ENCODE measurements around the gene TTYH1. TPM values are rescaled to one million over a fixed set of nuclear protein-coding genes. Genes with fewer than 3 reads are reported as not detected.

TTYH1 gene
- total and polyA plus RNA-seq, 2 of the 8 experiments (the other 6 are each of a cell fraction or from before 2014, with no cell fraction given): 26.7 to 46.5 TPM

DNA sequence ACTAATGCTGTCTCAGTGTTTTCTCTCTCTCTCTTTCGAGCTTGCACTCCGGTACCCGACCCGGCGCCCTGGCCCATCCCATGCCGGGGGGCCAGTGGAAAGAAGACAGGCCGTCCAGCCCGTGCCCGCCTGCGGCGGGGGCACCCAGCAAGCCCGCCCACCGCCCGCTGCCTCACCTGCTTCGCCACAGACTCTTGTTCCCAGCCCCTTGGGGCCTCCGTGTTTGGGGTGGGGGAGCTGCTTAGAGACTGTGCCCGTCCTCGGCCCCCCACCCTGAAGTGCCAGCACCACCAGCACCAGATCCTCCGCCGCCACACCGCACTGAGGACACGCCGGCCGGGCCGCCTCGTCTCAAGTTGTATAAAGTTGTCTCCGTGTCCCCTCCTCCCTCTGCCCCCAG lies 45.9 kb downstream of the TTYH1 start:
- 90% methylated on average over 12 of the region's 27 CpGs; no CpG with 5 or more reads in 1 of the 2 experiments for WGBS, 2 experiments (ENCODE audit: extremely low coverage in 1 of 2, insufficient coverage in 1 of 2, insufficient read length in 1 of 2, insufficient replicate concordance in 2 of 2, low coverage in 1 of 2, low lambda C conversion rate in 2 of 2, missing lambda C conversion rate in 1 of 2)
- no peak for DNase-seq (ENCODE audit: low read depth in 1 of 2, low spot score in 2 of 2)
- H2BK15ac ChIP-seq (ENCODE audit: low read length): no peak overlapping the region
- H2BK5ac ChIP-seq (ENCODE audit: low read depth, low read length): no peak overlapping the region
- H2AK5ac ChIP-seq (ENCODE audit: low read depth, low read length): no peak overlapping the region
- no peak overlapping the region for H3K4ac ChIP-seq (replicated peaks; ENCODE audit: insufficient read length, low read depth, low read length)
- FAIRE-seq: no peak
- peaks cover 4 to 37% of the 10 kb centered on the region in 2 experiments for H4K20me1 ChIP-seq (replicated peaks in 1 of 2; ENCODE audit: control insufficient read depth in 1 of 2, insufficient read depth in 2 of 2, low read length in 2 of 2)
- no peak overlapping the region for H4K8ac ChIP-seq (ENCODE audit: extremely low read depth, insufficient read depth, low read length)
- peaks cover 8% of the 10 kb centered on the region; the same call in 1 of the 2 replicates for H3K23me2 ChIP-seq (ENCODE audit: low read depth, low read length)
- H2BK12ac ChIP-seq (ENCODE audit: low read depth, low read length): no peak overlapping the region
- no peak overlapping the region for H3K9ac ChIP-seq (replicated peaks in 1 of 4; ENCODE audit: extremely low read depth in 1 of 4, low read depth in 3 of 4, low read length in 3 of 4)
- no peak overlapping the region for H3K27ac ChIP-seq (ENCODE audit: low read depth, low read length)
- H3K9me3 ChIP-seq (ENCODE audit: insufficient read depth in 2 of 2, low read depth in 1 of 2, low read length in 1 of 2): no peaks in the 10 kb centered on the region
- no peak overlapping the region for H3K18ac ChIP-seq (ENCODE audit: extremely low read depth, low read length)
- H3K23ac ChIP-seq (ENCODE audit: insufficient read length): no peak overlapping the region
- peaks cover 21 to 43% (median 33%) of the 10 kb centered on the region in 4 experiments; a peak in 7 of 8 replicates for H3K36me3 ChIP-seq (ENCODE audit: control insufficient read depth in 2 of 4, insufficient read depth in 4 of 4, low read length in 3 of 4)
- ChIA-PET POLR2A (ENCODE audit: partially characterized antibody) (interaction anchor here (1.0 to 6.7 kb wide), 7 partner anchors 11 to 278 kb away, joined by 3 to 129 read pairs (median 4); partner anchors contain the start of genes LENG8 and TTYH1), CTCF (ENCODE audit: partially characterized antibody) (interaction anchor here (1.2 to 2.0 kb wide), 2 partner anchors 23 to 35 kb away, joined by 3 to 13 read pairs; no protein-coding TSS in a partner anchor)
- no peak overlapping the region for H4K5ac ChIP-seq (ENCODE audit: insufficient read length, low read depth, low read length)
- H3K79me1 ChIP-seq (ENCODE audit: low read depth, low read length): peaks cover 15% of the 10 kb centered on the region
- no peak overlapping the region for H2BK20ac ChIP-seq (ENCODE audit: low read length)
- H3K79me2 ChIP-seq (ENCODE audit: control insufficient read depth in 1 of 2, insufficient read depth in 2 of 2, low read length in 2 of 2): peaks cover 0 to 4% of the 10 kb centered on the region in 2 experiments; a peak in 1 of 4 replicates
- H3K27me3 ChIP-seq (replicated peaks in 1 of 4; ENCODE audit: control insufficient read depth in 3 of 4, extremely low read depth in 1 of 4, insufficient read depth in 3 of 4, low read length in 3 of 4): peaks cover 0 to 8% (median 5%) of the 10 kb centered on the region in 4 experiments; a peak in 5 of 7 replicates
- no peak overlapping the region for H3K56ac ChIP-seq (replicated peaks; ENCODE audit: insufficient read length, low read depth, low read length)
- H2AFZ ChIP-seq (ENCODE audit: low read length): no peak overlapping the region
- H3K4me2 ChIP-seq (ENCODE audit: insufficient read depth in 1 of 2, low read depth in 2 of 2, low read length in 2 of 2): peak overlapping the region in 1 of 2 experiments; percentile 35; a peak in 1 of 4 replicates
- H4K91ac ChIP-seq (replicated peaks; ENCODE audit: insufficient read length, low read length): no peak overlapping the region
- H3K4me1 ChIP-seq (replicated peaks in 1 of 4; ENCODE audit: control insufficient read depth in 3 of 4, insufficient read depth in 4 of 4, low read length in 3 of 4): peaks cover 0 to 8% (median 5%) of the 10 kb centered on the region in 4 experiments; a peak in 5 of 7 replicates
- H3K4me3 ChIP-seq (ENCODE audit: extremely low read depth in 1 of 4, insufficient read depth in 2 of 4, low read depth in 3 of 4, low read length in 4 of 4): no peak overlapping the region
- no peak overlapping the region for H3K14ac ChIP-seq (ENCODE audit: insufficient read length)
- no peak overlapping the region for H2BK120ac ChIP-seq (replicated peaks; ENCODE audit: low read depth, low read length)
- TF ChIP-seq SAP30 (IDR thresholded peaks at IDR 0.05; ENCODE audit: insufficient read depth, insufficient replicate concordance, low read length): no peak
- no peak for TF ChIP-seq RNF2 (IDR thresholded peaks at IDR 0.05; ENCODE audit: borderline replicate concordance, low read depth, low read length, missing control alignments, poor library complexity, severe bottlenecking)
- TF ChIP-seq NRF1 (IDR thresholded peaks at IDR 0.05; ENCODE audit: low read depth, low read length): no peak
- no peak for TF ChIP-seq HDAC6 (IDR thresholded peaks at IDR 0.05; ENCODE audit: low read depth, low read length)
- TF ChIP-seq POU5F1 (IDR thresholded peaks at IDR 0.05; ENCODE audit: low read depth, low read length): no peak
- TF ChIP-seq BCL11A (IDR thresholded peaks at IDR 0.05; ENCODE audit: low read depth in 2 of 2, low read length in 2 of 2): no peak
- TF ChIP-seq CREB1 (IDR thresholded peaks at IDR 0.05): no peak
- no peak for TF ChIP-seq ASH2L (IDR thresholded peaks at IDR 0.05; ENCODE audit: low read length)
- TF ChIP-seq, protein P1, sequence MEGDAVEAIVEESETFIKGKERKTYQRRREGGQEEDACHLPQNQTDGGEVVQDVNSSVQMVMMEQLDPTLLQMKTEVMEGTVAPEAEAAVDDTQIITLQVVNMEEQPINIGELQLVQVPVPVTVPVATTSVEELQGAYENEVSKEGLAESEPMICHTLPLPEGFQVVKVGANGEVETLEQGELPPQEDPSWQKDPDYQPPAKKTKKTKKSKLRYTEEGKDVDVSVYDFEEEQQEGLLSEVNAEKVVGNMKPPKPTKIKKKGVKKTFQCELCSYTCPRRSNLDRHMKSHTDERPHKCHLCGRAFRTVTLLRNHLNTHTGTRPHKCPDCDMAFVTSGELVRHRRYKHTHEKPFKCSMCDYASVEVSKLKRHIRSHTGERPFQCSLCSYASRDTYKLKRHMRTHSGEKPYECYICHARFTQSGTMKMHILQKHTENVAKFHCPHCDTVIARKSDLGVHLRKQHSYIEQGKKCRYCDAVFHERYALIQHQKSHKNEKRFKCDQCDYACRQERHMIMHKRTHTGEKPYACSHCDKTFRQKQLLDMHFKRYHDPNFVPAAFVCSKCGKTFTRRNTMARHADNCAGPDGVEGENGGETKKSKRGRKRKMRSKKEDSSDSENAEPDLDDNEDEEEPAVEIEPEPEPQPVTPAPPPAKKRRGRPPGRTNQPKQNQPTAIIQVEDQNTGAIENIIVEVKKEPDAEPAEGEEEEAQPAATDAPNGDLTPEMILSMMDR (IDR thresholded peaks at IDR 0.05; ENCODE audit: control extremely low read depth in 1 of 3, insufficient read depth in 1 of 3, low read depth in 1 of 3, low read length in 3 of 3): no peak
- no peak for TF ChIP-seq EP300 (IDR thresholded peaks at IDR 0.05; ENCODE audit: borderline replicate concordance in 1 of 2, low read depth in 2 of 2, low read length in 2 of 2)

Data from H1 (cell line).